Calu3 (cell line): ENCODE measurements around the gene FUOM. TPM values are rescaled to one million over a fixed set of nuclear protein-coding genes. Genes with fewer than 3 reads are reported as not detected.

Experiments
- BruUV-seq: library from RNA; stranded (reverse); fragments of 400-500 nt; replicated peaks from 2 replicates; lab custom pipeline; 2021; lab: Mats Ljungman, UMichigan
- CTCF ChIA-PET: fragments of 300-600 bp; sonication (Branson Sonifier 250); formaldehyde crosslinking; loops from one replicate; lab custom pipeline; 2022; ENCODE audit warnings: antibody characterized with exemption; lab: Charles Lee
- DNase-seq: peaks from one replicate; pipeline ENCODE4 v3.0.0; 2022
- H3K27ac Mint-ChIP-seq: one replicate; pipeline ENCODE4 v1.8.0; 2022; ENCODE audit warnings: mixed read lengths; ENCODE audit not compliant: unreplicated experiment
- H3K27me3 Mint-ChIP-seq: one replicate; pipeline ENCODE4 v1.8.0; 2022; ENCODE audit warnings: mixed read lengths; ENCODE audit not compliant: unreplicated experiment
- H3K36me3 Mint-ChIP-seq: one replicate; pipeline ENCODE4 v1.8.0; 2022; ENCODE audit warnings: mild to moderate bottlenecking, moderate library complexity, mixed read lengths; ENCODE audit not compliant: insufficient read depth, unreplicated experiment
- H3K4me1 Mint-ChIP-seq: one replicate; pipeline ENCODE4 v1.8.0; 2022; ENCODE audit warnings: mild to moderate bottlenecking, low read depth, mixed read lengths; ENCODE audit not compliant: unreplicated experiment
- H3K4me3 Mint-ChIP-seq: one replicate; pipeline ENCODE4 v1.8.0; 2022; ENCODE audit warnings: mild to moderate bottlenecking, low read depth, moderate library complexity, mixed read lengths; ENCODE audit not compliant: unreplicated experiment
- H3K9me3 Mint-ChIP-seq: one replicate; pipeline ENCODE4 v1.8.0; 2022; ENCODE audit warnings: low read depth, mixed read lengths; ENCODE audit not compliant: unreplicated experiment
- intact Hi-C: fragments of 100-400 bp; cut with micrococcal nuclease; formaldehyde crosslinking; loops from one replicate; pipeline ENCODE4 v1.10.0; 2022; ENCODE audit not compliant: unreplicated experiment
- total RNA-seq: library from RNA; stranded (reverse); gene quantifications from 2 replicates; pipeline ENCODE4 v1.2.3, GENCODE V29; 2022
- TF ChIP-seq, protein P1 (sequence below): fragments of 200-600 bp; IDR thresholded peaks from one replicate; pipeline ENCODE4 v1.8.0; 2022; ENCODE audit warnings: antibody characterized with exemption; ENCODE audit not compliant: unreplicated experiment

The FUOM gene
- total RNA-seq, 1 experiment from 2014 or later: 11.5 TPM

DNA sequence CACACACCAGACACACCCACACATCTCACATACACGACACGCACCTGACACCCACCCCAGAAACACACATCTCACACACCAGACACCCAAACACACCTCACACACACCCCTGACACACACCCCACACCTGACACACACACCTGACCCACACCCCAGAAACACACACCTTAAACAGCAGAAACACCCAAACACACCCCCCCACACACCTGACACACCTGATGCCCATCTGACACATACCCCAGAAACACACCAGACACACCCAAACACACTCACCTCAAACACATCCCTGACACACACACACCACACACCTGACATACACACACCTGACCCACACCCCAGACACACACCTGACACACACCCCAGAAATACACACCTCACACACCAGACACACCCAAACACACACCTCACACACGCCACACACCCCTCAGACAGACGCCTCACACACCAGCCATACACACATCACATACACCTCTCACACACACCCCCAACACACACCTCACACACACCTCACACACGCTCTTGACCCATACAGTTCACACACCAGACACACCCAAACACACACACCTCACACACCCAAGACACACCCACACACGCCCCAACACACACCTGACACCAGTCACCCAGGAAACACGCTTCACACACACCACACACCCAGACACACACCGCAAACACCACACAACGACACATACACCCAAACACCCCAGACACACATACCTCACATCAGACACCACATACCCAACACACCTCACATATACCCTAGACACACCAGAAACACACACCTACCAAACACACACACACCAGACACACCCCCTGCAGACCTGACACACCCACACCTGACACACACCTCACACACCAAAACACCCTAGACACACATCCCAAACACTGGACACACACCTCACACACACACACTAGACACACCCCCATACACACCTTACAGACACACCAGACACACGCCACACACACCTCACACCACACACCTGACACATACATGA, 19.4 kb downstream of the FUOM start:
- intact Hi-C loops: no loop called here
- no peak overlapping the region for H3K27ac Mint-ChIP-seq
- BruUV-seq: no TSS peak
- CTCF ChIA-PET: no interaction called here
- DNase-seq: no peak
- TF ChIP-seq, protein P1, sequence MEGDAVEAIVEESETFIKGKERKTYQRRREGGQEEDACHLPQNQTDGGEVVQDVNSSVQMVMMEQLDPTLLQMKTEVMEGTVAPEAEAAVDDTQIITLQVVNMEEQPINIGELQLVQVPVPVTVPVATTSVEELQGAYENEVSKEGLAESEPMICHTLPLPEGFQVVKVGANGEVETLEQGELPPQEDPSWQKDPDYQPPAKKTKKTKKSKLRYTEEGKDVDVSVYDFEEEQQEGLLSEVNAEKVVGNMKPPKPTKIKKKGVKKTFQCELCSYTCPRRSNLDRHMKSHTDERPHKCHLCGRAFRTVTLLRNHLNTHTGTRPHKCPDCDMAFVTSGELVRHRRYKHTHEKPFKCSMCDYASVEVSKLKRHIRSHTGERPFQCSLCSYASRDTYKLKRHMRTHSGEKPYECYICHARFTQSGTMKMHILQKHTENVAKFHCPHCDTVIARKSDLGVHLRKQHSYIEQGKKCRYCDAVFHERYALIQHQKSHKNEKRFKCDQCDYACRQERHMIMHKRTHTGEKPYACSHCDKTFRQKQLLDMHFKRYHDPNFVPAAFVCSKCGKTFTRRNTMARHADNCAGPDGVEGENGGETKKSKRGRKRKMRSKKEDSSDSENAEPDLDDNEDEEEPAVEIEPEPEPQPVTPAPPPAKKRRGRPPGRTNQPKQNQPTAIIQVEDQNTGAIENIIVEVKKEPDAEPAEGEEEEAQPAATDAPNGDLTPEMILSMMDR: no peak
- peaks cover 9% of the 10 kb centered on the region for H3K36me3 Mint-ChIP-seq
- H3K4me1 Mint-ChIP-seq: no peaks in the 10 kb centered on the region
- H3K4me3 Mint-ChIP-seq: no peak overlapping the region
- H3K9me3 Mint-ChIP-seq: no peaks in the 10 kb centered on the region
- peaks cover 21% of the 10 kb centered on the region for H3K27me3 Mint-ChIP-seq

DNA sequence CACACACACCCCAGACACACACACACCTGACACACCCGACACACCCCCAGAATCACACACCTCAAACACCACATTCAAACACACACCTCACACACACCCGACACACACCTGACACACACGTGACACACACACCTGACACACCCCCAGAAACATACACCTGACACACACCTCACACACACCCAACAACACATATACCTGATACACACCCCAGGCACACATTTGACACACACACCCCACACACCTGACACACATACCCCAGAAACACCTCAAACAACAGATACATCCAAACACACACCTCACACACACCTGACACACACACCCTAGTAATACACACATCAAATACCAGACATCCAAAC, 20.5 kb downstream of the FUOM start:
- peaks cover 9% of the 10 kb centered on the region for H3K36me3 Mint-ChIP-seq
- TF ChIP-seq, protein P1: no peak
- no peaks in the 10 kb centered on the region for H3K9me3 Mint-ChIP-seq
- intact Hi-C loops: no loop called here
- BruUV-seq: no TSS peak
- peaks cover 31% of the 10 kb centered on the region for H3K27me3 Mint-ChIP-seq
- DNase-seq: no peak
- no peaks in the 10 kb centered on the region for H3K4me1 Mint-ChIP-seq
- CTCF ChIA-PET: no interaction called here
- H3K27ac Mint-ChIP-seq: no peak overlapping the region
- H3K4me3 Mint-ChIP-seq: no peak overlapping the region

DNA sequence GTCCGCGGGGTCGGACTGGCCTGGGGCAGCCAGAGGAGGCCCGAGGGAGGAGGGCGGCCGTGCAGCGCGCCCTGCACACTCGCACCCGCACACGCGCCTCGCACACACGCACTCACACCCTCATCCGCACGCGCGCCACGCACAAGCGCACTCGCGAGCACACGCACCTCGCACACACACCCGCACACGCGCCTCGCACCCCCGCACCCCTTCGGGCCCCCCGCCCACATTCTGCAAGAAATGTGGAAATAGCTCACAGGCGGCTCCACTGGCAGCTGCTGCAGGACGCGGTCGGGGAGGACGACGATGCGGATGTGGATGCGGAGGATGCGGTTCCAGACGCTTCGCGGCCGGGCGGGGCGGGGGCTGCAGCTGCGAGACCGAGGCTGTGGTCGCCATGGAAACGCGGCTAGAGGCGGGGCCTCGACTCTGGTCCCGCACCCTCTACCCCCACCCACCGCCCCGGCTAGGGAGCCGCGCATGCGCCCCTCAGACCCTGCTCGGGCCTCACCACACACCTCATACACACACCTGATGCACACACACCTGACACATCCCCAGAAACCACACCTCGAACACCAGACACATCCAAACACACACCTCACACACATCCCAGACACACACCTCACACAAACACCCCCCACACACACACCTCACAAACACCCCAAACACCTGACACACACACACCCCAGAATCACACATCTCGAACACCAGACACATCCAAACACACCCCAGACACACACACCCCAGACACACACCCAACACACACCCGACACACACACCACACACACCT, 21.0 kb downstream of the FUOM start, which contains the start of gene CALY:
Gene CALY, minus strand, starts transcription at position 320 of the 793 bp plus-strand sequence. CDS start 7,907 bp downstream, outside the sequence.
- H3K4me3 Mint-ChIP-seq: peak within 1 kb of the TSS; percentile 59
- peaks cover 9% of the 10 kb centered on the region for H3K36me3 Mint-ChIP-seq
- no TSS peak for BruUV-seq
- TF ChIP-seq, protein P1: no peak
- DNase-seq: peak; percentile 25
- H3K27ac Mint-ChIP-seq: no peak within 1 kb of the TSS
- CTCF ChIA-PET: no interaction called here
- H3K27me3 Mint-ChIP-seq: peaks cover 37% of the 10 kb centered on the region
- H3K9me3 Mint-ChIP-seq: no peaks in the 10 kb centered on the region
- intact Hi-C loops: no loop called here
- H3K4me1 Mint-ChIP-seq: no peaks in the 10 kb centered on the region

DNA sequence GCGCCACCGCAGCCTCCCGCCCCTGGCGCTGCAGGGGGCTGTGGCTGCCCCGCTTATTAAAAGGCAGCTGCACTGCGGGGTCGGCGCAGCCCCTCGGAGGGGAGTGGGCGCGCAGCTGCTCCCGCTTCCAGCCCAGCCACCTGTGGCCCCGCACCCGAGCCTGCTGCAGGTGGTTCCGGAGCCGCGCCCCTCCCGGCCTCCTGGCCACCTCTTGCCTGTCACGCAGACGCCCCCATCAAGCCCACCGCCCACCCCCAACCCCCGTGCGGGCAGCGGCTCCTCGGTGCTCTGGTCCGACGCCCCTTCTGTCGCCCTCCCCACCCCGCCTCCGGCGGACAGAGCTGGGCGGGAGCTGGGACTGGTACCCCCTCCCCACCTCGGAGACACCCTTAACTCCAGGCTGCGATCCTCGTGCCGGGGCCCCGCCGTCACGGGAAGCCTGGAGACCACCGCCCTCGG, 21.7 kb downstream of the FUOM start:
- no TSS peak for BruUV-seq
- peaks cover 43% of the 10 kb centered on the region for H3K27me3 Mint-ChIP-seq
- CTCF ChIA-PET: no interaction called here

More for the DNA sequence above, 21.7 kb downstream of the FUOM start:
- Mint-ChIP-seq H3K4me3 (peak overlapping the region; percentile 59), H3K36me3 (peaks cover 9% of the 10 kb centered on the region), H3K9me3 (no peaks in the 10 kb centered on the region), H3K4me1 (no peaks in the 10 kb centered on the region), H3K27ac (no peak overlapping the region)
- intact Hi-C loops: no loop called here
- DNase-seq: no peak
- TF ChIP-seq, protein P1: no peak
